ENCODE measurements around the gene AMFR. TPM values are rescaled to one million over a fixed set of nuclear protein-coding genes. Genes with fewer than 3 reads are reported as not detected.

The AMFR gene
- polyA plus RNA-seq, 1 donor (not counting 4 experiments of a cell fraction or from before 2014, with no cell fraction given) = 36.9 TPM

- dilution Hi-C loops (cut with MboI; ENCODE audit: extremely low pct_ligation_motif_present, low sequenced_read_pairs) = no loop called here
- no peak for FAIRE-seq
Observed at GRCh38 chr16:56354016-56354415, 71.3 kb downstream of the AMFR start.

DNA sequence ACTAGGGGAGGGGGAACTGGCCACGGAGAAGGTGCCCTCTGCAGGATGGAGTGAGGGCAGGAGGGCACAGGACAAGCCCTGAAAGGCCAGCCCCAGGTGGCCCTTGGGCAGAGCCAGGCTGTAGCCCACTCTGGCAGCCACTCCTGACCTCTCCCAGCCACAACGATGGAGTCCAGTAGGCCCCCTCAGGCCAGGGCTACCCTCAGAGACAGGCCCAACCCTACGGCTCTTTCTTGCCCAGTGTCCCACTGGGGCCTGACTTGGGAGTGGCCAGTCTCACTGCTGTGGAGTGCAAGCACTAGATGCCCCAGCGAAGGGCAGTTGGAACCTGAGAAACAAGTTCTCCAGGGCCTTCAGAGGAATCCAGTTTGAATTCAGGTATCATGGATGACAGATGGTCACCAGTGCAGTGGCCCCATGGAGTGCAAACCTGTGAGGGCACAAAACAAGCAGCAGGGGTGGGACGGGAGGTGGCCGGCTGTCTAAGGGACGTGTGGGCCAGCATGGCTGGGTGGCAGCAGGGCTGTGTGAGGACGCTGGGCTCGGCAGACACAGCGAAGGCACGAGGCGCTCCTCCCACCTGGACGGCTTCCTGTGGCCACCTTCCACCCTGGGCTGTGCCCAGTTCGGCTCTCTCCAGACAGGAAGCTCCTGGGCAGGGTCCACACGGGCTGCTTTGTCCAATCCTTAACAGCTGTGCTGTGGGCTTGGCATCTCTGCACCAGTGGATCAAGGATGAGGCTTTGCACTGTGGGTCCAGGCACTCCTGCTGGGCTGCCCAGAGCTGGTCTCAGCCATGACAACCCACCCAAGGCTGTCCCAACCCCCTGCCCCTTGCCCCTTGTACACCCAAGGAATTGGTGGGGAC is 72.1 kb downstream of the AMFR start:
- H3K4me3 ChIP-seq (ENCODE audit: control insufficient read depth in 2 of 3, extremely low read depth in 1 of 3, insufficient read depth in 2 of 3, low read depth in 1 of 3, low read length in 3 of 3) = no peak overlapping the region
- no peak for DNase-seq (ENCODE audit: low read depth, low spot score)
- TF ChIP-seq, protein P1, sequence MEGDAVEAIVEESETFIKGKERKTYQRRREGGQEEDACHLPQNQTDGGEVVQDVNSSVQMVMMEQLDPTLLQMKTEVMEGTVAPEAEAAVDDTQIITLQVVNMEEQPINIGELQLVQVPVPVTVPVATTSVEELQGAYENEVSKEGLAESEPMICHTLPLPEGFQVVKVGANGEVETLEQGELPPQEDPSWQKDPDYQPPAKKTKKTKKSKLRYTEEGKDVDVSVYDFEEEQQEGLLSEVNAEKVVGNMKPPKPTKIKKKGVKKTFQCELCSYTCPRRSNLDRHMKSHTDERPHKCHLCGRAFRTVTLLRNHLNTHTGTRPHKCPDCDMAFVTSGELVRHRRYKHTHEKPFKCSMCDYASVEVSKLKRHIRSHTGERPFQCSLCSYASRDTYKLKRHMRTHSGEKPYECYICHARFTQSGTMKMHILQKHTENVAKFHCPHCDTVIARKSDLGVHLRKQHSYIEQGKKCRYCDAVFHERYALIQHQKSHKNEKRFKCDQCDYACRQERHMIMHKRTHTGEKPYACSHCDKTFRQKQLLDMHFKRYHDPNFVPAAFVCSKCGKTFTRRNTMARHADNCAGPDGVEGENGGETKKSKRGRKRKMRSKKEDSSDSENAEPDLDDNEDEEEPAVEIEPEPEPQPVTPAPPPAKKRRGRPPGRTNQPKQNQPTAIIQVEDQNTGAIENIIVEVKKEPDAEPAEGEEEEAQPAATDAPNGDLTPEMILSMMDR (optimal IDR thresholded peaks at IDR 0.05 in 1 of 3, IDR thresholded peaks at IDR 0.05 in 1 of 3, conservative IDR thresholded peaks at IDR 0.05 in 1 of 3; ENCODE audit: extremely low read depth in 1 of 3, insufficient read depth in 2 of 3, low read length in 3 of 3) = no peak
- no peak for TF ChIP-seq EZH2 (IDR thresholded peaks at IDR 0.05; ENCODE audit: low read length)
- no peaks in the 10 kb centered on the region for H3K79me2 ChIP-seq (ENCODE audit: control insufficient read depth, insufficient read depth, low read length)
- H3K27ac ChIP-seq (ENCODE audit: control insufficient read depth, insufficient read depth, low read length) = no peak overlapping the region
- no peak overlapping the region for H3K4me2 ChIP-seq (ENCODE audit: control insufficient read depth, extremely low read depth, insufficient read depth, low read depth, low read length)
- dilution Hi-C loops (cut with MboI; ENCODE audit: extremely low pct_ligation_motif_present, low sequenced_read_pairs) = no loop called here
- H2AFZ ChIP-seq (ENCODE audit: control insufficient read depth, low read length) = no peak overlapping the region
- H3K9ac ChIP-seq (ENCODE audit: control insufficient read depth, extremely low read depth, insufficient read depth, low read length) = no peak overlapping the region
- H3K4me1 ChIP-seq (ENCODE audit: control insufficient read depth, extremely low read depth, insufficient read depth, low read length) = peaks cover 4% of the 10 kb centered on the region
- no peaks in the 10 kb centered on the region for H3K36me3 ChIP-seq (ENCODE audit: control insufficient read depth in 2 of 2, extremely low read depth in 1 of 2, insufficient read depth in 2 of 2, low read length in 2 of 2)
- no peaks in the 10 kb centered on the region for H4K20me1 ChIP-seq (ENCODE audit: control insufficient read depth, extremely low read depth, insufficient read depth, low read length)
- no peaks in the 10 kb centered on the region for H3K9me1 ChIP-seq (ENCODE audit: control insufficient read depth, extremely low read depth, insufficient read depth, low read length)
- no peak for FAIRE-seq
- peaks cover 16% of the 10 kb centered on the region for H3K27me3 ChIP-seq (ENCODE audit: control insufficient read depth, extremely low read depth, insufficient read depth, low read length)
- H3K9me3 ChIP-seq (ENCODE audit: control insufficient read depth, low read depth, low read length) = no peaks in the 10 kb centered on the region

More at GRCh38 chr16:56354016-56354415, 71.3 kb downstream of the AMFR start:
- Histone ChIP-seq H3K79me2 (ENCODE audit: control insufficient read depth, insufficient read depth, low read length) (no peaks in the 10 kb centered on the region), H3K9me3 (ENCODE audit: control insufficient read depth, low read depth, low read length) (no peaks in the 10 kb centered on the region), H3K4me1 (ENCODE audit: control insufficient read depth, extremely low read depth, insufficient read depth, low read length) (peaks cover 4% of the 10 kb centered on the region), H3K9ac (ENCODE audit: control insufficient read depth, extremely low read depth, insufficient read depth, low read length) (no peak overlapping the region), H3K27ac (ENCODE audit: control insufficient read depth, insufficient read depth, low read length) (no peak overlapping the region), H3K4me2 (ENCODE audit: control insufficient read depth, extremely low read depth, insufficient read depth, low read depth, low read length) (no peak overlapping the region), H3K27me3 (ENCODE audit: control insufficient read depth, extremely low read depth, insufficient read depth, low read length) (peaks cover 16% of the 10 kb centered on the region), H3K4me3 (ENCODE audit: control insufficient read depth in 2 of 3, extremely low read depth in 1 of 3, insufficient read depth in 2 of 3, low read depth in 1 of 3, low read length in 3 of 3) (no peak overlapping the region), H2AFZ (ENCODE audit: control insufficient read depth, low read length) (no peak overlapping the region), H4K20me1 (ENCODE audit: control insufficient read depth, extremely low read depth, insufficient read depth, low read length) (no peaks in the 10 kb centered on the region), H3K9me1 (ENCODE audit: control insufficient read depth, extremely low read depth, insufficient read depth, low read length) (no peaks in the 10 kb centered on the region), H3K36me3 (ENCODE audit: control insufficient read depth in 2 of 2, extremely low read depth in 1 of 2, insufficient read depth in 2 of 2, low read length in 2 of 2) (no peaks in the 10 kb centered on the region)
- TF ChIP-seq, protein P1 (optimal IDR thresholded peaks at IDR 0.05 in 1 of 3, IDR thresholded peaks at IDR 0.05 in 1 of 3, conservative IDR thresholded peaks at IDR 0.05 in 1 of 3; ENCODE audit: extremely low read depth in 1 of 3, insufficient read depth in 2 of 3, low read length in 3 of 3) = no peak
- TF ChIP-seq EZH2 (IDR thresholded peaks at IDR 0.05; ENCODE audit: low read length) = no peak
- DNase-seq (ENCODE audit: low read depth, low spot score) = no peak

Measured in keratinocyte (primary cell).